Fibroblast of mammary gland (primary cell): ENCODE results near the gene AGFG1.

Experiments
- DNase-seq: peaks from one replicate; pipeline ENCODE4 v3.0.0-alpha.2; 2010; ENCODE audit warnings: low read depth
- H3K4me3 ChIP-seq: 2 replicates; pipeline ENCODE4 v1.5.1; 2011; ENCODE audit warnings: low read depth, mild to moderate bottlenecking, low read length, moderate library complexity; ENCODE audit not compliant: control insufficient read depth
- TF ChIP-seq, protein P1 (sequence below): conservative IDR thresholded peaks from 2 replicates; pipeline ENCODE4 v1.5.1; 2011; ENCODE audit warnings: low read depth, low read length, inconsistent platforms; ENCODE audit not compliant: control insufficient read depth, insufficient read depth

AGFG1 gene

GRCh38 chr2:227477291-227477690, 5.3 kb downstream of the AGFG1 start:
- no peak overlapping the region for H3K4me3 ChIP-seq
- no peak for DNase-seq
- TF ChIP-seq, protein P1, sequence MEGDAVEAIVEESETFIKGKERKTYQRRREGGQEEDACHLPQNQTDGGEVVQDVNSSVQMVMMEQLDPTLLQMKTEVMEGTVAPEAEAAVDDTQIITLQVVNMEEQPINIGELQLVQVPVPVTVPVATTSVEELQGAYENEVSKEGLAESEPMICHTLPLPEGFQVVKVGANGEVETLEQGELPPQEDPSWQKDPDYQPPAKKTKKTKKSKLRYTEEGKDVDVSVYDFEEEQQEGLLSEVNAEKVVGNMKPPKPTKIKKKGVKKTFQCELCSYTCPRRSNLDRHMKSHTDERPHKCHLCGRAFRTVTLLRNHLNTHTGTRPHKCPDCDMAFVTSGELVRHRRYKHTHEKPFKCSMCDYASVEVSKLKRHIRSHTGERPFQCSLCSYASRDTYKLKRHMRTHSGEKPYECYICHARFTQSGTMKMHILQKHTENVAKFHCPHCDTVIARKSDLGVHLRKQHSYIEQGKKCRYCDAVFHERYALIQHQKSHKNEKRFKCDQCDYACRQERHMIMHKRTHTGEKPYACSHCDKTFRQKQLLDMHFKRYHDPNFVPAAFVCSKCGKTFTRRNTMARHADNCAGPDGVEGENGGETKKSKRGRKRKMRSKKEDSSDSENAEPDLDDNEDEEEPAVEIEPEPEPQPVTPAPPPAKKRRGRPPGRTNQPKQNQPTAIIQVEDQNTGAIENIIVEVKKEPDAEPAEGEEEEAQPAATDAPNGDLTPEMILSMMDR, result no peak

- peak; percentile 69 for DNase-seq
- TF ChIP-seq, protein P1, result peak; percentile 41
- H3K4me3 ChIP-seq, result no peak overlapping the region
Observed at GRCh38 chr2:227479865-227480475, 8.0 kb downstream of the AGFG1 start.

GRCh38 chr2:227480528-227480927, 8.6 kb downstream of the AGFG1 start:
- H3K4me3 ChIP-seq, result no peak overlapping the region
- TF ChIP-seq, protein P1, result no peak
- no peak for DNase-seq

DNA sequence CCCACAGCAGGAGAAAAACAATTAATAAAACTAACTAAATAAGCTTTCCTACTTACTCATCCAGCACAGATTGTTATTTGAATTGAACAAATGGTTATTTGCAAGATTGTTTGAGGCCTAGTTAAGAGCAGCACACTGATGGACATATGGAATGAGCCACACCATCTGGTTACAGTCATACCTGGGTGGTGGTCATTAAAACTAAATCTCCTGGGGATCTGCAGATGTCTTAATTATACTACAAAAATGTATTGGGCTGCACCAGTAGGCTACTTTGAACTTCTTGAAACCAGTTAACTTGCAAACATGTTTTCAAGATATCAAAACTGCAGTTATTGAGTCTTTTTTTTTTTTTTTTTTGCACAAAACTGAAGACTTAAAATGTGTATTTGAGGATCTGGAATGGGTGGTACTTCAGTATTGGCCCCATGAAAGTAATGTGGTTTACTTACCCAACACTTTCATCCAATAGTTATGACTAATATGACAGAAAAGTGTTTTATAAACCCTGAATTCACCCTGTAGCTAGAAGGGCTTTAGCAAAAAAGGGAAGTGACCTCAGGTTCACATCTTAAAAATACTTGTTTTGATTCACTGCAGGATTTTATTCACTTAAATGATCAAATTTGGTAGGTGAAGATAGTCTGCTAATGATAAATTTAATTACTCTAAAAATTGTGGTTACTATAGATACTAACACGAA, 10.8 kb downstream of the AGFG1 start:
- no peak overlapping the region for H3K4me3 ChIP-seq
- DNase-seq, result peak; percentile 67
- TF ChIP-seq, protein P1, result no peak

GRCh38 chr2:227485429-227485828, 13.5 kb downstream of the AGFG1 start:
- TF ChIP-seq, protein P1, result no peak
- no peak overlapping the region for H3K4me3 ChIP-seq
- DNase-seq, result no peak

GRCh38 chr2:227486688-227487087, 14.7 kb downstream of the AGFG1 start:
- no peak for DNase-seq
- TF ChIP-seq, protein P1, result no peak

More at GRCh38 chr2:227486688-227487087, 14.7 kb downstream of the AGFG1 start:
- H3K4me3 ChIP-seq, result no peak overlapping the region
